HL-60 (cell line): ENCODE measurements around the gene TTLL3.
A peak's percentile ranks its signal among the peaks of the same experiment; 100 is the strongest.

Source experiments
- DNase-seq, 2 experiments: peaks; one replicate each; pipeline ENCODE4 v3.0.0-alpha.2; 2010 to 2020; ENCODE audit warnings: low read depth in 1 of 2, low spot score in 1 of 2
- H3K27ac ChIP-seq: fragments of 250-450 bp; sonication (Bioruptor Pico); replicated peaks from 2 replicates; pipeline ENCODE4 v1.5.1; 2020; ENCODE audit warnings: mild to moderate bottlenecking, moderate library complexity
- H3K27me3 ChIP-seq: fragments of 250-450 bp; sonication (Bioruptor Pico); 2 replicates; pipeline ENCODE4 v1.5.1; 2021; ENCODE audit warnings: mild to moderate bottlenecking, moderate library complexity; ENCODE audit not compliant: insufficient read depth, poor library complexity, severe bottlenecking
- H3K4me3 ChIP-seq: replicated peaks from 2 replicates; pipeline ENCODE4 v1.5.1; 2011; ENCODE audit warnings: mild to moderate bottlenecking, control low read depth, low read length; ENCODE audit not compliant: insufficient read depth
- GABPA ChIP-seq: IDR thresholded peaks from 2 replicates; pipeline ENCODE4 v1.6.1; 2012; ENCODE audit warnings: low read depth
- POLR2AphosphoS5 ChIP-seq: IDR thresholded peaks from 2 replicates; pipeline ENCODE4 v1.6.1; 2012; ENCODE audit warnings: low read depth
- SPI1 ChIP-seq: IDR thresholded peaks from 2 replicates; pipeline ENCODE4 v1.6.1; 2012; ENCODE audit warnings: low read depth, mild to moderate bottlenecking, borderline replicate concordance
- TF ChIP-seq, protein P1 (sequence below): IDR thresholded peaks from one replicate; pipeline ENCODE4 v1.5.1; 2011; ENCODE audit warnings: low read length, control low read depth, inconsistent platforms; ENCODE audit not compliant: insufficient read depth
- TF ChIP-seq, protein P2 (sequence below): IDR thresholded peaks from 2 replicates; pipeline ENCODE4 v1.6.1; 2012; ENCODE audit warnings: low read depth; ENCODE audit not compliant: insufficient replicate concordance

The TTLL3 gene

DNA sequence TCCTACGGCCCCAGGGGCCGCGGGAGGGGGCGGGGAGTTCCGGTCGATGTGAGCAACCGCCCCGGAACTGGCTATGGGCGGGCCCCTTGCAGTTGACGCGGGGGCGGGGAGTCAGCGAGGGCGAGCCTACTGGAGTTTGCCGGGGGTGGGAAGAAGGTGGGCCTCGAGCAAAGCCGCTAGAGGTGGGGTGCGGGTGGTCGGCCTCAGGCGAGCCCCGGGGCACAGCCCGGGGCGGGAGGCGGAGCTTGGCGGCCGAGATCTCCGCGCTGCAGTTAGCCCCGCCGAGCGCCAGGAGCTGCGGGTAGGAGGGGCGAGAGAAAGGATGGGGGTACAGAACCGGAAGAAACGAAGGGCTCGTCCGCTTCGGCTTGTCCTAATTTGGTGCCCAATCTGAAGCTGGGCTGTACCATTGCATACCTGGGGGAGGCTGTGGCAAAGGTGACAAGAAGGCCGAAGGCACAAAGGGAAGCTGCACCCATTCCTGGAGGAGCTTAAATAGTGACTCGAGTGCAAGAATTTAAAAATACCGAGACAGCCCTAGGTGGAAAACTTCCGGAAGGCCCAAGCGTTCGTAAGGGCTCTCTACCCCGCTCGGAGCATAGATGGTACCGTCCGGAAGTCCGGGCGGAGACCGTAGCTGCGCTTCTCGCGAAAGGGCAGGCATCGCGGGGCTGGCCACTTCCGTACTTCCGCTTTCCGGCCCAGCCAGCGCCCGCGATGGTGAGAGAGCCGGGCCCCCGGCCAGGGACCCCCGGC lies 17.5 kb upstream of the TTLL3 start, which contains the start of the genes ARPC4 and TADA3:
TSS of gene ARPC4 (plus strand) at position 678 of the 756 bp plus-strand sequence. CDS start at position 718, 40 bp downstream.
TSS of gene TADA3 (minus strand) at position 69 of the 756 bp plus-strand sequence. CDS start 1,007 bp downstream, outside the sequence.
- no peaks in the 10 kb centered on the region for H3K27me3 ChIP-seq
- TF ChIP-seq, protein P1, sequence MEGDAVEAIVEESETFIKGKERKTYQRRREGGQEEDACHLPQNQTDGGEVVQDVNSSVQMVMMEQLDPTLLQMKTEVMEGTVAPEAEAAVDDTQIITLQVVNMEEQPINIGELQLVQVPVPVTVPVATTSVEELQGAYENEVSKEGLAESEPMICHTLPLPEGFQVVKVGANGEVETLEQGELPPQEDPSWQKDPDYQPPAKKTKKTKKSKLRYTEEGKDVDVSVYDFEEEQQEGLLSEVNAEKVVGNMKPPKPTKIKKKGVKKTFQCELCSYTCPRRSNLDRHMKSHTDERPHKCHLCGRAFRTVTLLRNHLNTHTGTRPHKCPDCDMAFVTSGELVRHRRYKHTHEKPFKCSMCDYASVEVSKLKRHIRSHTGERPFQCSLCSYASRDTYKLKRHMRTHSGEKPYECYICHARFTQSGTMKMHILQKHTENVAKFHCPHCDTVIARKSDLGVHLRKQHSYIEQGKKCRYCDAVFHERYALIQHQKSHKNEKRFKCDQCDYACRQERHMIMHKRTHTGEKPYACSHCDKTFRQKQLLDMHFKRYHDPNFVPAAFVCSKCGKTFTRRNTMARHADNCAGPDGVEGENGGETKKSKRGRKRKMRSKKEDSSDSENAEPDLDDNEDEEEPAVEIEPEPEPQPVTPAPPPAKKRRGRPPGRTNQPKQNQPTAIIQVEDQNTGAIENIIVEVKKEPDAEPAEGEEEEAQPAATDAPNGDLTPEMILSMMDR = no peak
- TF ChIP-seq, protein P2, sequence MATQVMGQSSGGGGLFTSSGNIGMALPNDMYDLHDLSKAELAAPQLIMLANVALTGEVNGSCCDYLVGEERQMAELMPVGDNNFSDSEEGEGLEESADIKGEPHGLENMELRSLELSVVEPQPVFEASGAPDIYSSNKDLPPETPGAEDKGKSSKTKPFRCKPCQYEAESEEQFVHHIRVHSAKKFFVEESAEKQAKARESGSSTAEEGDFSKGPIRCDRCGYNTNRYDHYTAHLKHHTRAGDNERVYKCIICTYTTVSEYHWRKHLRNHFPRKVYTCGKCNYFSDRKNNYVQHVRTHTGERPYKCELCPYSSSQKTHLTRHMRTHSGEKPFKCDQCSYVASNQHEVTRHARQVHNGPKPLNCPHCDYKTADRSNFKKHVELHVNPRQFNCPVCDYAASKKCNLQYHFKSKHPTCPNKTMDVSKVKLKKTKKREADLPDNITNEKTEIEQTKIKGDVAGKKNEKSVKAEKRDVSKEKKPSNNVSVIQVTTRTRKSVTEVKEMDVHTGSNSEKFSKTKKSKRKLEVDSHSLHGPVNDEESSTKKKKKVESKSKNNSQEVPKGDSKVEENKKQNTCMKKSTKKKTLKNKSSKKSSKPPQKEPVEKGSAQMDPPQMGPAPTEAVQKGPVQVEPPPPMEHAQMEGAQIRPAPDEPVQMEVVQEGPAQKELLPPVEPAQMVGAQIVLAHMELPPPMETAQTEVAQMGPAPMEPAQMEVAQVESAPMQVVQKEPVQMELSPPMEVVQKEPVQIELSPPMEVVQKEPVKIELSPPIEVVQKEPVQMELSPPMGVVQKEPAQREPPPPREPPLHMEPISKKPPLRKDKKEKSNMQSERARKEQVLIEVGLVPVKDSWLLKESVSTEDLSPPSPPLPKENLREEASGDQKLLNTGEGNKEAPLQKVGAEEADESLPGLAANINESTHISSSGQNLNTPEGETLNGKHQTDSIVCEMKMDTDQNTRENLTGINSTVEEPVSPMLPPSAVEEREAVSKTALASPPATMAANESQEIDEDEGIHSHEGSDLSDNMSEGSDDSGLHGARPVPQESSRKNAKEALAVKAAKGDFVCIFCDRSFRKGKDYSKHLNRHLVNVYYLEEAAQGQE = peak; percentile 6
- TF ChIP-seq GABPA (peak; percentile 53), SPI1 (peak; percentile 71; the same call in 1 of the 2 replicates), POLR2AphosphoS5 (no peak; the same call in 1 of the 2 replicates)
- H3K4me3 ChIP-seq = peak within 1 kb of the TSS; percentile 60
- peak within 1 kb of the TSS; percentile 99 for H3K27ac ChIP-seq
- DNase-seq = peak; percentile 93 to 94

DNA sequence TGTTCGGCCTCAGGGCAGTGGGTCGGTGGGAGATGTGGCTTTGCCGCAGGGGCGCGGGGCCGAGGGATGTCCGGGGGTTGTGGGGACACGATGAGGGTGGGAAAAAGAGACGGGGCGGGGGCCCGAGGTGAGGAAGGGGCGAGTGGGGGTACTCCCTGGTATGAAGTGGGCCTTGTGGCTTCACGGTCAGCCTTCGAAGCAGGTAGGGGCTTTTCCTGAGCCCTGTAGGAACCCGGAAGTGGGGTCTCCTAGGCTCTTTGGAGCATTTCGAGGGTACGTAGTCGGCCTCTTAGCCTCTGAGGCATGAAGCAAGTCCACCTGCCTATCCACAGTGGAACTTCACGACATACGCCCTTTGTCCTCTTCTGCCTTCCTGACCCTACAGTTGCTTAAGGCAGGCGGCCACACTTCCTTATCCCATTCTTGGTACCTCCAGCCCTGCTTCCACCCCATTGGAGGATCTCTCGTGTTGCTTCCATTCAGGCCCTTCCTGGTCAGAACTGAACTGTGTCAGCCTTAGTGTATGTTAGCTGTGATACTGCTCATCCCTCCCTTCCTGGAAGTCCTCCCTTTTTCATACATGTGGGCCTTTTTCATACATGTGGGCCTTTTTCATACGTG lies 16.8 kb upstream of the TTLL3 start:
- Histone ChIP-seq H3K27ac (peak overlapping the region; percentile 99), H3K4me3 (peak overlapping the region; percentile 60), H3K27me3 (no peaks in the 10 kb centered on the region)
- DNase-seq = peak; percentile 74 to 94
- TF ChIP-seq, protein P1 = no peak
- TF ChIP-seq POLR2AphosphoS5 (0 out of 2 replicates have a peak, but pooled peaks have one; percentile 20), GABPA (0 out of 2 replicates have a peak, but pooled peaks have one; percentile 13), SPI1 (peak; percentile 61; the same call in 1 of the 2 replicates)
- TF ChIP-seq, protein P2 = no peak

GRCh38 chr3:9794400-9794799 lies 15.7 kb upstream of the TTLL3 start:
- TF ChIP-seq, protein P2 = no peak
- TF ChIP-seq POLR2AphosphoS5 = no peak
- TF ChIP-seq, protein P1 = no peak
- TF ChIP-seq GABPA = no peak
- no peak for TF ChIP-seq SPI1

More at GRCh38 chr3:9794400-9794799, 15.7 kb upstream of the TTLL3 start:
- H3K4me3 ChIP-seq = no peak overlapping the region
- no peaks in the 10 kb centered on the region for H3K27me3 ChIP-seq
- H3K27ac ChIP-seq = no peak overlapping the region
- no peak for DNase-seq
